ENCODE measurements around the gene PDE2A. TPM values are rescaled to one million over a fixed set of nuclear protein-coding genes. Genes with fewer than 3 reads are reported as not detected.

PDE2A gene
- total and polyA plus RNA-seq, 10 of the 15 experiments (the other 5 are each of a cell fraction or from before 2014, with no cell fraction given), result 0.06 to 0.15 (median 0.11) TPM; not detected in 6

DNA sequence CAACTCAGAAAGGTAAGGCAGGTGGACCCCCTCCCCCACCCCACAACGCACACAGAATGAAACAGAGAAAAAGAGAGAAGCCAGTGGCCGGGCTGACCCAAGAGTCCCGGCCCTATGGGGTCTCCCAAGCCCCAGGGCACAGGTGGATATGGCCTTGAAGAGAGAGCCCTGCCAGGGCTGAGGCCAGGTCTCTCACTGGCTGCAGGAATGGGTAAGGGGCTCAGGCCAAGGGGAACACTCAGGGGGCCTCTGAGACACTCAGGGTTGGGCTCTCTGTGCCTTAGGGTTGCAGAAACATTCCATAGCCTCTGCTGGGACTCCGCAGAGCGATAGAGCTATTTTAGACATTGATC lies 98.0 kb downstream of the PDE2A start:
- no peaks in the 10 kb centered on the region for H3K9me3 ChIP-seq (replicated peaks; ENCODE audit: control insufficient read depth, insufficient read depth, low read length)
- H3K27ac ChIP-seq (ENCODE audit: control insufficient read depth, insufficient read depth), result no peak overlapping the region
- in situ Hi-C loops (cut with MboI) (loop anchor here (10.0 kb wide), 1 partner anchor 101 kb away; no protein-coding TSS in a partner anchor), intact Hi-C loops (cut with micrococcal nuclease; ENCODE audit: unreplicated experiment) (no loop called here)
- no peaks in the 10 kb centered on the region for H3K79me2 ChIP-seq (ENCODE audit: control insufficient read depth, insufficient read depth, low read length)
- ATAC-seq (no peak), FAIRE-seq (no peak), DNase-seq (ENCODE audit: low read depth, low spot score) (no peak)
- SMC1A ChIA-PET (ENCODE audit: uncharacterized antibody, unreplicated experiment), result no interaction called here
- H3K9ac ChIP-seq (ENCODE audit: control insufficient read depth, insufficient read depth, low read length), result no peak overlapping the region
- H3K4me2 ChIP-seq (ENCODE audit: control insufficient read depth, insufficient read depth), result no peak overlapping the region
- RAD21 ChIA-PET (ENCODE audit: unreplicated experiment), result no interaction called here
- WGBS (ENCODE audit: insufficient coverage, insufficient replicate concordance, low lambda C conversion rate, missing lambda C conversion rate), result 20% methylated on average over 5 of the region's 5 CpGs
- no peak overlapping the region for H3K4me3 ChIP-seq
- peaks cover 2% of the 10 kb centered on the region; the same call in 1 of the 2 replicates for H4K20me1 ChIP-seq (ENCODE audit: control insufficient read depth, insufficient read depth)
- no peaks in the 10 kb centered on the region for H3K36me3 ChIP-seq (ENCODE audit: control insufficient read depth in 2 of 2, insufficient read depth in 2 of 2, low read length in 1 of 2)
- no TSS peak for BruUV-seq (replicated peaks)
- TF ChIP-seq BHLHE40 (IDR thresholded peaks at IDR 0.05; ENCODE audit: borderline replicate concordance in 1 of 2, low read depth in 2 of 2, low read length in 1 of 2) (no peak), TCF12 (IDR thresholded peaks at IDR 0.05; ENCODE audit: low read depth, low read length) (no peak), RFX5 (IDR thresholded peaks at IDR 0.05; ENCODE audit: low read depth, low read length) (no peak), MTA2 (IDR thresholded peaks at IDR 0.05; ENCODE audit: low read depth) (no peak), EED (IDR thresholded peaks at IDR 0.05; ENCODE audit: low read depth) (no peak), RUNX3 (IDR thresholded peaks at IDR 0.05; ENCODE audit: low read length) (no peak), ZNF622 (IDR thresholded peaks at IDR 0.05) (no peak), NRF1 (conservative IDR thresholded peaks at IDR 0.05; ENCODE audit: low read depth, low read length) (no peak), SMAD5 (IDR thresholded peaks at IDR 0.05; ENCODE audit: low read depth) (no peak), ZNF207 (IDR thresholded peaks at IDR 0.05; ENCODE audit: borderline replicate concordance) (no peak), SRF (IDR thresholded peaks at IDR 0.05; ENCODE audit: low read depth in 2 of 2, low read length in 2 of 2) (no peak), SMAD1 (IDR thresholded peaks at IDR 0.05; ENCODE audit: low read depth, partially characterized antibody) (no peak), HDAC2 (IDR thresholded peaks at IDR 0.05) (no peak), SIN3A (IDR thresholded peaks at IDR 0.05; ENCODE audit: low read depth, low read length) (no peak), RBBP5 (conservative IDR thresholded peaks at IDR 0.05) (no peak), DPF2 (IDR thresholded peaks at IDR 0.05) (no peak), FOS (IDR thresholded peaks at IDR 0.05; ENCODE audit: borderline replicate concordance, extremely low read depth, insufficient read length) (no peak)
- TF ChIP-seq, protein P1, sequence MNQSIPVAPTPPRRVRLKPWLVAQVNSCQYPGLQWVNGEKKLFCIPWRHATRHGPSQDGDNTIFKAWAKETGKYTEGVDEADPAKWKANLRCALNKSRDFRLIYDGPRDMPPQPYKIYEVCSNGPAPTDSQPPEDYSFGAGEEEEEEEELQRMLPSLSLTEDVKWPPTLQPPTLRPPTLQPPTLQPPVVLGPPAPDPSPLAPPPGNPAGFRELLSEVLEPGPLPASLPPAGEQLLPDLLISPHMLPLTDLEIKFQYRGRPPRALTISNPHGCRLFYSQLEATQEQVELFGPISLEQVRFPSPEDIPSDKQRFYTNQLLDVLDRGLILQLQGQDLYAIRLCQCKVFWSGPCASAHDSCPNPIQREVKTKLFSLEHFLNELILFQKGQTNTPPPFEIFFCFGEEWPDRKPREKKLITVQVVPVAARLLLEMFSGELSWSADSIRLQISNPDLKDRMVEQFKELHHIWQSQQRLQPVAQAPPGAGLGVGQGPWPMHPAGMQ (IDR thresholded peaks at IDR 0.05; ENCODE audit: borderline replicate concordance), result no peak
- TF ChIP-seq, protein P2, sequence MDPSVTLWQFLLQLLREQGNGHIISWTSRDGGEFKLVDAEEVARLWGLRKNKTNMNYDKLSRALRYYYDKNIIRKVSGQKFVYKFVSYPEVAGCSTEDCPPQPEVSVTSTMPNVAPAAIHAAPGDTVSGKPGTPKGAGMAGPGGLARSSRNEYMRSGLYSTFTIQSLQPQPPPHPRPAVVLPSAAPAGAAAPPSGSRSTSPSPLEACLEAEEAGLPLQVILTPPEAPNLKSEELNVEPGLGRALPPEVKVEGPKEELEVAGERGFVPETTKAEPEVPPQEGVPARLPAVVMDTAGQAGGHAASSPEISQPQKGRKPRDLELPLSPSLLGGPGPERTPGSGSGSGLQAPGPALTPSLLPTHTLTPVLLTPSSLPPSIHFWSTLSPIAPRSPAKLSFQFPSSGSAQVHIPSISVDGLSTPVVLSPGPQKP (IDR thresholded peaks at IDR 0.05; ENCODE audit: low read depth, low read length), result no peak
- TF ChIP-seq, protein P3, sequence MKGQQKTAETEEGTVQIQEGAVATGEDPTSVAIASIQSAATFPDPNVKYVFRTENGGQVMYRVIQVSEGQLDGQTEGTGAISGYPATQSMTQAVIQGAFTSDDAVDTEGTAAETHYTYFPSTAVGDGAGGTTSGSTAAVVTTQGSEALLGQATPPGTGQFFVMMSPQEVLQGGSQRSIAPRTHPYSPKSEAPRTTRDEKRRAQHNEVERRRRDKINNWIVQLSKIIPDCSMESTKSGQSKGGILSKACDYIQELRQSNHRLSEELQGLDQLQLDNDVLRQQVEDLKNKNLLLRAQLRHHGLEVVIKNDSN (IDR thresholded peaks at IDR 0.05; ENCODE audit: borderline replicate concordance, extremely low read length, insufficient read depth, low read depth, low read length), result no peak
- CTCF ChIA-PET, result interaction anchor here (0.8 to 1.2 kb wide), 3 partner anchors 77 to 108 kb away, joined by 3 read pairs; no protein-coding TSS in a partner anchor
- no peaks in the 10 kb centered on the region for H3K4me1 ChIP-seq (ENCODE audit: control insufficient read depth, insufficient read depth, low read length)
- peaks cover 3% of the 10 kb centered on the region in 2 experiments; a peak in 3 of 4 replicates for H3K27me3 ChIP-seq (replicated peaks in 1 of 2; ENCODE audit: control insufficient read depth in 2 of 2, insufficient read depth in 2 of 2, low read length in 1 of 2)
- POLR2A ChIA-PET, result interaction anchor here (0.5 kb wide), 1 partner anchor 258 kb away, joined by 3 read pairs; no protein-coding TSS in a partner anchor
- H2AFZ ChIP-seq (ENCODE audit: control insufficient read depth, low read depth, low read length), result no peak overlapping the region
